OCI-LY3 (cell line): Measurements from ENCODE around the gene MSI2.

Experiments used
- H2AFZ ChIP-seq: fragments of 200-600, 300-600 bp; shearing (Covaris generic); 2 replicates; pipeline ENCODE4 v1.6.0; 2014; ENCODE audit warnings: antibody characterized with exemption, low read depth, low read length
- H3K27ac ChIP-seq: fragments of 200-600, 300-600 bp; sonication (generic); 2 replicates; pipeline ENCODE4 v1.5.1; 2014; ENCODE audit warnings: mild to moderate bottlenecking, low read length, moderate library complexity, mixed read lengths
- H3K27me3 ChIP-seq: fragments of 200-600, 300-600 bp; sonication (generic); 2 replicates; pipeline ENCODE4 v1.6.1; 2014; ENCODE audit warnings: low read depth, low read length, mixed read lengths
- H3K36me3 ChIP-seq: fragments of 200-600, 300-600 bp; sonication (generic); replicated peaks from 2 replicates; pipeline ENCODE3; 2014; ENCODE audit warnings: low read depth, low read length, mixed read lengths
- H3K4me1 ChIP-seq: fragments of 300-600, 200-600 bp; sonication (generic); 2 replicates; pipeline ENCODE4 v1.6.1; 2014; ENCODE audit warnings: low read length, mixed read lengths
- H3K4me2 ChIP-seq: fragments of 200-600, 300-600 bp; sonication (generic); 2 replicates; pipeline ENCODE4 v1.6.1; 2014; ENCODE audit warnings: low read length, mixed read lengths
- H3K4me3 ChIP-seq: fragments of 300-600, 200-600 bp; sonication (generic); 2 replicates; pipeline ENCODE4 v1.5.1; 2014; ENCODE audit warnings: antibody characterized with exemption, mild to moderate bottlenecking, low read length, moderate library complexity
- H3K79me2 ChIP-seq: fragments of 300-600, 200-600 bp; shearing (Covaris generic); 2 replicates; pipeline ENCODE4 v1.6.1; 2014; ENCODE audit warnings: mild to moderate bottlenecking, low read length, mixed read lengths
- H3K9ac ChIP-seq: fragments of 300-600, 200-600 bp; shearing (Covaris generic); 2 replicates; pipeline ENCODE4 v1.6.0; 2014; ENCODE audit warnings: mild to moderate bottlenecking, low read length, moderate library complexity
- H3K9me3 ChIP-seq: fragments of 200-600, 300-600 bp; shearing (Covaris generic); 2 replicates; pipeline ENCODE4 v1.6.1; 2014; ENCODE audit warnings: low read length, mixed read lengths; ENCODE audit not compliant: insufficient read depth
- H4K20me1 ChIP-seq: fragments of 200-600, 300-600 bp; sonication (generic); 2 replicates; pipeline ENCODE4 v1.6.1; 2016; ENCODE audit warnings: low read length, mixed read lengths; ENCODE audit not compliant: insufficient read depth
- CTCF ChIP-seq: fragments of 200-600, 300-600 bp; sonication (generic); IDR thresholded peaks from 2 replicates; pipeline ENCODE4 v1.5.1; 2014; ENCODE audit warnings: antibody characterized with exemption, low read length, low read depth
- EZH2phosphoT487 ChIP-seq: fragments of 200-600 bp; shearing (Covaris generic); IDR thresholded peaks from 2 replicates; pipeline ENCODE4 v1.6.1; 2018; ENCODE audit warnings: antibody characterized with exemption, mixed run types, low read depth

Gene MSI2

GRCh38 chr17:57463103-57463885 lies 207.0 kb downstream of the MSI2 start:
- H3K9me3 ChIP-seq, result no peaks in the 10 kb centered on the region
- TF ChIP-seq EZH2phosphoT487, result no peak
- peak overlapping the region; percentile 70 for H3K4me3 ChIP-seq
- H3K27me3 ChIP-seq, result no peaks in the 10 kb centered on the region
- peaks cover 51% of the 10 kb centered on the region for H3K79me2 ChIP-seq
- H4K20me1 ChIP-seq, result no peaks in the 10 kb centered on the region
- peaks cover 3% of the 10 kb centered on the region for H3K36me3 ChIP-seq
- H3K4me2 ChIP-seq, result peak overlapping the region; percentile 95
- peak overlapping the region; percentile 95 for H3K27ac ChIP-seq
- peak overlapping the region; percentile 90 for H3K9ac ChIP-seq
- no peak overlapping the region for H2AFZ ChIP-seq
- H3K4me1 ChIP-seq, result peaks cover 66% of the 10 kb centered on the region

GRCh38 chr17:57464191-57464864 lies 208.0 kb downstream of the MSI2 start:
- H3K27ac ChIP-seq, result peak overlapping the region; percentile 81; the same call in 1 of the 2 replicates
- peaks cover 3% of the 10 kb centered on the region for H3K36me3 ChIP-seq
- H3K4me1 ChIP-seq, result peaks cover 63% of the 10 kb centered on the region
- no peaks in the 10 kb centered on the region for H3K27me3 ChIP-seq
- H3K4me2 ChIP-seq, result peak overlapping the region; percentile 61
- H2AFZ ChIP-seq, result no peak overlapping the region
- TF ChIP-seq CTCF (no peak), EZH2phosphoT487 (no peak)
- no peaks in the 10 kb centered on the region for H4K20me1 ChIP-seq
- no peak overlapping the region for H3K4me3 ChIP-seq
- peaks cover 51% of the 10 kb centered on the region for H3K79me2 ChIP-seq
- H3K9me3 ChIP-seq, result no peaks in the 10 kb centered on the region
- H3K9ac ChIP-seq, result no peak overlapping the region; the same call in 1 of the 2 replicates

DNA sequence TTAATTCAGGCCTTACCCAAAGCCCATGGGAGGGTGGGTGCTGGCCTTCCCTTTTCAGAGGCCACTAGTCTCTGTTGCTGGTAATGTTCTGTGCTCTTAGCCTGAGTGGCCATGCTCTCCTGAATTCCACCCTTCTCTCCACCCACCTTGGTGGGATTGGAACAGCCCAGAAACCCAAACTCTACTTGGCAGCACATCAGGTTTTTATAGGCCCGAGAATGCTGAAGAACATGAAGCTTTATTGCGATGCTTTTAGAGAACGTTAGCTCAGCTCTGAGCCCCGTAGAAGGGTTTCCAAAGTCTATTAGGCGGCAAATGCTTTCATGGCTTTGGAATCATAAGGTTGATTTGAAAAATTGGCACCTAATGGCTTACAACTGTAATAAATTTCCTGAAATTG lies 209.3 kb downstream of the MSI2 start:
- H3K9ac ChIP-seq, result no peak overlapping the region
- no peak overlapping the region for H2AFZ ChIP-seq
- H3K4me3 ChIP-seq, result no peak overlapping the region

DNA sequence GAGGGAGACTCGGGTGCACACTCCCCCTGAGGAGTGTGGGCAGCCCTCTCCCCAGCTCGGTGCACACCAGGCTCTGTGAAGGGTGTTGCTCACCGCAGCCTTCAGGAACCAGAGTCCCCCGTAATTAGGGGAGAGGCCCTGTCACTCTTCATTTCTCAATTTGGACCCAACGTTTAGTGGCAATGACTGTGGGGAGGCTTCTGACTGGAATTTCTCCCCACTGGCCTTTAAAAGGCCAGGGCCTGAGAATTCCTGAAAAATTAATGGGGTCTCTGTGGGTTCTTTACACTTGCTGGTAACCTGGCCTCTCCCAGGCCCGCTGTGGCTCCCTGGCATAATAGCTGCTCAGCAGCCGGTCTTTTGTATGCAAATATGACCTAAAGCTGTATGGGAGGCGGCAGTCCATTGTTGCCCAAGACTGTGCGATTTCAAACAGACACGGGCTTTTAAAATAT lies 209.7 kb downstream of the MSI2 start:
- peaks cover 3% of the 10 kb centered on the region for H3K36me3 ChIP-seq
- no peaks in the 10 kb centered on the region for H3K27me3 ChIP-seq
- no peak overlapping the region for H3K4me2 ChIP-seq
- H3K9ac ChIP-seq, result no peak overlapping the region
- H4K20me1 ChIP-seq, result no peaks in the 10 kb centered on the region
- H3K79me2 ChIP-seq, result peaks cover 42% of the 10 kb centered on the region
- H2AFZ ChIP-seq, result no peak overlapping the region
- H3K27ac ChIP-seq, result no peak overlapping the region
- no peaks in the 10 kb centered on the region for H3K9me3 ChIP-seq
- peaks cover 52% of the 10 kb centered on the region for H3K4me1 ChIP-seq
- no peak overlapping the region for H3K4me3 ChIP-seq
- TF ChIP-seq EZH2phosphoT487 (no peak), CTCF (no peak)

More for the DNA sequence above, 209.3 kb downstream of the MSI2 start:
- no peak overlapping the region for H3K27ac ChIP-seq
- H3K36me3 ChIP-seq, result peaks cover 3% of the 10 kb centered on the region
- peaks cover 56% of the 10 kb centered on the region for H3K4me1 ChIP-seq
- TF ChIP-seq CTCF, result no peak
- TF ChIP-seq EZH2phosphoT487, result no peak
- no peaks in the 10 kb centered on the region for H4K20me1 ChIP-seq
- peaks cover 46% of the 10 kb centered on the region for H3K79me2 ChIP-seq
- H3K4me2 ChIP-seq, result no peak overlapping the region
- H3K27me3 ChIP-seq, result no peaks in the 10 kb centered on the region
- no peaks in the 10 kb centered on the region for H3K9me3 ChIP-seq
